ENCODE data around the gene IFT57.
A peak's percentile ranks its signal among the peaks of the same experiment; 100 is the strongest.

IFT57 gene

GRCh38 chr3:108125153-108125543 is 97.1 kb downstream of the IFT57 start:
- no peak for DNase-seq (ENCODE audit: low read depth in 2 of 2)

GRCh38 chr3:108124337-108125152 is 97.7 kb downstream of the IFT57 start:
- peak; percentile 62 to 85 for DNase-seq (ENCODE audit: low read depth in 2 of 2)

GRCh38 chr3:108123326-108123725 is 98.9 kb downstream of the IFT57 start:
- no peak for DNase-seq (ENCODE audit: low read depth in 2 of 2)

GRCh38 chr3:108122276-108122675 is 99.9 kb downstream of the IFT57 start:
- no peak for DNase-seq (ENCODE audit: low read depth in 2 of 2)

- no peak for DNase-seq (ENCODE audit: low read depth in 2 of 2)
Observed at GRCh38 chr3:108119398-108120104, 102.7 kb downstream of the IFT57 start.

- DNase-seq (ENCODE audit: low read depth in 2 of 2), result no peak
Observed at GRCh38 chr3:108118038-108118768, 104.0 kb downstream of the IFT57 start.

- DNase-seq (ENCODE audit: low read depth in 2 of 2), result no peak
Observed at GRCh38 chr3:108117241-108117775, 104.9 kb downstream of the IFT57 start.

GRCh38 chr3:108114423-108115065 is 107.7 kb downstream of the IFT57 start:
- DNase-seq (ENCODE audit: low read depth in 2 of 2), result no peak

GRCh38 chr3:108113975-108114374 is 108.2 kb downstream of the IFT57 start:
- no peak for DNase-seq (ENCODE audit: low read depth in 2 of 2)

- DNase-seq (ENCODE audit: low read depth in 2 of 2), result no peak
Observed at GRCh38 chr3:108110934-108111333, 111.3 kb downstream of the IFT57 start.

All from stimulated activated CD8-positive, alpha-beta memory T cell treated with anti-CD3 and anti-CD28 coated beads, Interleukin-7, amount 100 ng/mL, for 4 hours (primary cell).